Heart left ventricle (tissue), 13 donors: ENCODE results near the gene CRIP3.

Source experiments
- POLR2A ChIP-seq, 2 donors: fragments of 450-650 bp; IDR thresholded peaks; one replicate each; pipeline ENCODE4 v1.6.1; 2017; ENCODE audit warnings: antibody characterized with exemption in 2 of 2, mild to moderate bottlenecking in 2 of 2, moderate library complexity in 2 of 2
- TF ChIP-seq, protein P1 (sequence below), 12 donors: fragments of 200-600 bp; sonication (generic) in 4 of 12; IDR thresholded peaks; one replicate each; pipeline versions ENCODE4 v1.5.0 to v1.8.0; 2018 to 2022; ENCODE audit warnings: antibody characterized with exemption in 12 of 12, mild to moderate bottlenecking in 5 of 12
- donor health status: ischemic (EF 13 %, LVEDD 7.1; RV severe dilation, severe dysfunction).
- donor health status: DM: no; HTN: yes; CAD: no.
- donor health status: DM: no; HTN: no; CAD: no.
- donor health status: ischemic (EF 25% LVEDD 6.9; RV normal size, moderate dysfunction).
- donor health status: ischemic (EF 25% LVEDD 5.7; RV mildly dilated, moderate dysfunction).
- donor health status: ischemic (EF 35%, LVEDD 5.7; RV mildly dilated, moderate dysfunction).
- donor health status: nonischemic (EF 11% LVEDD 7.7; RV severe dilation, severe dysfunction).
- donor health status: DM: yes; HTN: yes; CAD: no.
- donor health status: PGD.
- donor health status: ischemic (EF 29% LVEDD 5.4; RV normal size, mild dysfunction).
- donor health status: nonischemic (EF 23%, LVEDD 6.1; RV moderate dilation, normal function).

DNA sequence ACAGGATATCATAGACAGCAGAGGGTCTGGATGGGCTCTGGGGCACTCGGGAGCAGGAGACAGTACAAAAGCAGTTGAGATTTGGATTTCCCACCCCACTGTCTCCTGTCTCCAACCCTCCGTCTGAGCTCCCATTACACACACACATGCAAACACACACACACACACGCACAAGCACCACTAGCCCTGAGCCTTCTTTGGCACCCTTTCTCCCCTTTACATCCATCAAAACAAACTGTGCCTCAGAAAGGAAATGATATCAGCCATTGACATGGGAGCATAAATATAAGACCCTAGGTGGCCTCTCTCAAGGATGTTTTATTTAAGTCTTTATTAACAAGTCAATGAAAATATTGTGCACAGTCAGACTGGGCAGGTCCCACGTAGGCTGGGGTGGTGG lies 47.8 kb downstream of the CRIP3 start:
- TF ChIP-seq, protein P1, sequence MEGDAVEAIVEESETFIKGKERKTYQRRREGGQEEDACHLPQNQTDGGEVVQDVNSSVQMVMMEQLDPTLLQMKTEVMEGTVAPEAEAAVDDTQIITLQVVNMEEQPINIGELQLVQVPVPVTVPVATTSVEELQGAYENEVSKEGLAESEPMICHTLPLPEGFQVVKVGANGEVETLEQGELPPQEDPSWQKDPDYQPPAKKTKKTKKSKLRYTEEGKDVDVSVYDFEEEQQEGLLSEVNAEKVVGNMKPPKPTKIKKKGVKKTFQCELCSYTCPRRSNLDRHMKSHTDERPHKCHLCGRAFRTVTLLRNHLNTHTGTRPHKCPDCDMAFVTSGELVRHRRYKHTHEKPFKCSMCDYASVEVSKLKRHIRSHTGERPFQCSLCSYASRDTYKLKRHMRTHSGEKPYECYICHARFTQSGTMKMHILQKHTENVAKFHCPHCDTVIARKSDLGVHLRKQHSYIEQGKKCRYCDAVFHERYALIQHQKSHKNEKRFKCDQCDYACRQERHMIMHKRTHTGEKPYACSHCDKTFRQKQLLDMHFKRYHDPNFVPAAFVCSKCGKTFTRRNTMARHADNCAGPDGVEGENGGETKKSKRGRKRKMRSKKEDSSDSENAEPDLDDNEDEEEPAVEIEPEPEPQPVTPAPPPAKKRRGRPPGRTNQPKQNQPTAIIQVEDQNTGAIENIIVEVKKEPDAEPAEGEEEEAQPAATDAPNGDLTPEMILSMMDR (IDR thresholded peaks at IDR 0.05): no peak
- no peak for TF ChIP-seq POLR2A (IDR thresholded peaks at IDR 0.05)
